Cardiac muscle cell (in vitro differentiated cells and primary cell): ENCODE results near the gene ASB7. TPM values are rescaled to one million over a fixed set of nuclear protein-coding genes. Genes with fewer than 3 reads are reported as not detected.

Source experiments
- DNase-seq, 2 donors: peaks; one replicate each; pipeline versions ENCODE4 v3.0.0 to v3.0.0-alpha.2; 2010 to 2017; ENCODE audit warnings: low read depth in 1 of 2, low spot score in 1 of 2
- H3K27ac ChIP-seq: fragments of 200-600 bp; sonication (generic); 2 replicates; pipeline ENCODE4 v1.5.1; 2016
- H3K27me3 ChIP-seq: fragments of 200-600 bp; sonication (generic); 2 replicates; pipeline ENCODE4 v1.6.0; 2016; ENCODE audit warnings: control low read depth
- H3K36me3 ChIP-seq: fragments of 200-600 bp; sonication (generic); 2 replicates; pipeline ENCODE4 v1.5.1; 2016; ENCODE audit warnings: control low read depth
- H3K4me1 ChIP-seq: fragments of 200-600 bp; sonication (generic); 2 replicates; pipeline ENCODE4 v1.8.1; 2017; ENCODE audit warnings: low read depth, mild to moderate bottlenecking, mixed run types
- H3K4me3 ChIP-seq: fragments of 200-600 bp; sonication (generic); 2 replicates; pipeline ENCODE4 v1.5.1; 2016; ENCODE audit warnings: mild to moderate bottlenecking
- H3K9me3 ChIP-seq: fragments of 200-600 bp; sonication (generic); 2 replicates; pipeline ENCODE4 v1.5.1; 2017; ENCODE audit warnings: low read depth, mild to moderate bottlenecking, control low read depth
- CTCF ChIP-seq: IDR thresholded peaks from 2 replicates; pipeline ENCODE4 v1.5.1; 2012; ENCODE audit warnings: low read depth, mild to moderate bottlenecking, low read length
- polyA plus RNA-seq: library from polyadenylated mRNA; unstranded; fragments of >200 nt; fragmentation: Nextera tagmentation; extraction: Ambion mirVana; gene quantifications from 2 replicates; pipeline ENCODE4 v1.2.1, GENCODE V29; 2016
- total RNA-seq: library from RNA; depleted of rRNA; stranded (reverse); fragments of >200 nt; gene quantifications from 2 replicates; pipeline ENCODE4 v1.2.3, GENCODE V29; 2016

The ASB7 gene
- total and polyA plus RNA-seq, 2 experiments from 2014 or later, result 6.8 to 19.2 TPM

- no peaks in the 10 kb centered on the region for H3K4me1 ChIP-seq
- H3K9me3 ChIP-seq, result no peaks in the 10 kb centered on the region
- TF ChIP-seq CTCF, result peak; percentile 39
- H3K36me3 ChIP-seq, result no peaks in the 10 kb centered on the region
- H3K27me3 ChIP-seq, result no peaks in the 10 kb centered on the region
- DNase-seq, result peak in 1 of 2 donors; percentile 22
- H3K4me3 ChIP-seq, result no peak overlapping the region
- H3K27ac ChIP-seq, result no peak overlapping the region
Measured at GRCh38 chr15:100663086-100663914, 60.9 kb downstream of the ASB7 start.

- no peaks in the 10 kb centered on the region for H3K4me1 ChIP-seq
- peak in 1 of 2 donors; percentile 70 for DNase-seq
- H3K9me3 ChIP-seq, result no peaks in the 10 kb centered on the region
- no peaks in the 10 kb centered on the region for H3K36me3 ChIP-seq
- TF ChIP-seq CTCF, result no peak
- no peak overlapping the region for H3K27ac ChIP-seq
- no peak overlapping the region for H3K4me3 ChIP-seq
- H3K27me3 ChIP-seq, result no peaks in the 10 kb centered on the region
Measured at GRCh38 chr15:100663915-100664281, 61.5 kb downstream of the ASB7 start.

GRCh38 chr15:100665570-100665969 is 63.2 kb downstream of the ASB7 start:
- DNase-seq, result peak in 1 of 2 donors; percentile 59

GRCh38 chr15:100667405-100668347 is 65.3 kb downstream of the ASB7 start:
- H3K36me3 ChIP-seq, result no peaks in the 10 kb centered on the region
- no peak overlapping the region for H3K27ac ChIP-seq
- DNase-seq, result peak in 1 of 2 donors; percentile 58
- no peaks in the 10 kb centered on the region for H3K4me1 ChIP-seq
- no peaks in the 10 kb centered on the region for H3K27me3 ChIP-seq
- TF ChIP-seq CTCF, result no peak
- H3K4me3 ChIP-seq, result no peak overlapping the region
- H3K9me3 ChIP-seq, result no peaks in the 10 kb centered on the region

More at GRCh38 chr15:100665570-100665969, 63.2 kb downstream of the ASB7 start:
- H3K27ac ChIP-seq, result no peak overlapping the region
- H3K4me1 ChIP-seq, result no peaks in the 10 kb centered on the region
- H3K27me3 ChIP-seq, result no peaks in the 10 kb centered on the region
- no peak for TF ChIP-seq CTCF
- no peak overlapping the region for H3K4me3 ChIP-seq
- H3K36me3 ChIP-seq, result no peaks in the 10 kb centered on the region
- no peaks in the 10 kb centered on the region for H3K9me3 ChIP-seq

- no peak for DNase-seq
- Histone ChIP-seq H3K4me1 (no peaks in the 10 kb centered on the region), H3K4me3 (no peak overlapping the region), H3K27ac (no peak overlapping the region), H3K36me3 (no peaks in the 10 kb centered on the region), H3K27me3 (no peaks in the 10 kb centered on the region), H3K9me3 (no peaks in the 10 kb centered on the region)
- TF ChIP-seq CTCF, result no peak
Measured at GRCh38 chr15:100668348-100668745, 66.0 kb downstream of the ASB7 start.
